K562 (cell line): ENCODE data around the gene TERT. TPM values are rescaled to one million over a fixed set of nuclear protein-coding genes. Genes with fewer than 3 reads are reported as not detected.
A peak's percentile ranks its signal among the peaks of the same experiment; 100 is the strongest.

Experiments used
- ATAC-seq: fragments of 200-7000 bp; cut with Tn5 transposase; 3 replicates; pipeline ENCODE4 v1.9.1; 2020; ENCODE audit warnings: moderate library complexity
- BruUV-seq: library from RNA; stranded (reverse); fragments of 400-500 nt; replicated peaks from 2 replicates; lab custom pipeline; 2021; lab: Mats Ljungman, UMichigan
- CTCF ChIA-PET: fragments of 300-600 bp; formaldehyde crosslinking; extraction: SDS; loops from one replicate; lab custom pipeline; 2021; ENCODE audit warnings: low intra/inter-chr PET ratio; lab: Yijun Ruan, JAX
- POLR2A ChIA-PET: fragments of 300-600, 350-650 bp; sonication (Branson Sonifier 250); formaldehyde crosslinking; extraction: SDS; loops from one replicate; lab custom pipeline; 2021; ENCODE audit warnings: antibody characterized with exemption, inconsistent platforms; lab: Yijun Ruan, JAX
- DNase-seq, 4 experiments: peaks; one replicate each; pipeline versions ENCODE4 v3.0.0 to v3.0.0-alpha.2; 2011 to 2018; ENCODE audit warnings: low spot score in 3 of 4, mixed read lengths in 3 of 4; ENCODE audit errors: extremely low read depth in 1 of 4
- FAIRE-seq: peaks from 2 replicates; lab custom pipeline; 2011; peaks lifted over from hg19 to GRCh38; lab: Jason Lieb, UNC
- H2AFZ ChIP-seq: 2 replicates; pipeline ENCODE4 v1.6.0; 2011; ENCODE audit warnings: low read depth, low read length, control low read depth, inconsistent platforms
- H3K27ac ChIP-seq: fragments of 200-600 bp; 3 replicates; pipeline ENCODE4 v1.8.0; 2011; ENCODE audit warnings: low read depth, mild to moderate bottlenecking, control low read depth, inconsistent platforms, low read length, moderate library complexity, mixed read lengths; ENCODE audit errors: extremely low read depth
- H3K27me3 ChIP-seq, 2 experiments: fragments of 300-600 bp in 1 of 2; 2 replicates in 1 of 2; 3 replicates in 1 of 2; pipeline versions ENCODE4 v1.6.0 to v1.8.0; 2011; ENCODE audit warnings: inconsistent platforms in 2 of 2, low read length in 2 of 2, mild to moderate bottlenecking in 1 of 2, mixed read lengths in 1 of 2, moderate library complexity in 1 of 2; ENCODE audit not compliant: control insufficient read depth in 2 of 2, insufficient read depth in 2 of 2
- H3K36me3 ChIP-seq: fragments of 300-600 bp; 3 replicates; pipeline ENCODE4 v1.8.0; 2011; ENCODE audit warnings: mild to moderate bottlenecking, low read length, inconsistent platforms; ENCODE audit not compliant: control insufficient read depth, insufficient read depth
- H3K4me1 ChIP-seq, 2 experiments: fragments of 200-600 bp in 1 of 2; replicated peaks in 1 of 2; 2 replicates in 1 of 2; 3 replicates in 1 of 2; pipeline versions ENCODE4 v1.5.1 to v1.8.0; 2011; ENCODE audit warnings: inconsistent platforms in 2 of 2, low read length in 2 of 2, mild to moderate bottlenecking in 1 of 2, mixed read lengths in 1 of 2, moderate library complexity in 1 of 2; ENCODE audit not compliant: control insufficient read depth in 2 of 2, insufficient read depth in 2 of 2
- H3K4me2 ChIP-seq: 2 replicates; pipeline ENCODE4 v1.6.1; 2011; ENCODE audit warnings: low read length, control low read depth, inconsistent platforms, mixed read lengths; ENCODE audit not compliant: insufficient read depth
- H3K4me3 ChIP-seq: fragments of 200-600 bp; sonication (generic), shearing (Covaris generic); 2 replicates; pipeline ENCODE4 v1.5.1; 2016; ENCODE audit warnings: control low read depth, inconsistent platforms
- H3K79me2 ChIP-seq: fragments of 200-600 bp; 3 replicates; pipeline ENCODE4 v1.8.0; 2011; ENCODE audit warnings: low read length, inconsistent platforms; ENCODE audit not compliant: control insufficient read depth, insufficient read depth
- H3K9ac ChIP-seq, 2 experiments: 2 replicates each; pipeline versions ENCODE4 v1.6.0 to v1.6.1; 2011; ENCODE audit warnings: low read depth in 2 of 2, low read length in 2 of 2, control low read depth in 1 of 2, inconsistent platforms in 1 of 2, mild to moderate bottlenecking in 1 of 2, mixed read lengths in 1 of 2; ENCODE audit not compliant: insufficient read depth in 1 of 2
- H3K9me1 ChIP-seq: one replicate; pipeline ENCODE4 v1.6.0; 2011; ENCODE audit warnings: inconsistent platforms, mild to moderate bottlenecking, low read length, moderate library complexity; ENCODE audit not compliant: control insufficient read depth, insufficient read depth
- H3K9me3 ChIP-seq: replicated peaks from 2 replicates; pipeline ENCODE4 v1.5.1; 2011; ENCODE audit warnings: low read depth, low read length, inconsistent platforms; ENCODE audit not compliant: control insufficient read depth, insufficient read depth
- H4K20me1 ChIP-seq: replicated peaks from 2 replicates; pipeline ENCODE4 v1.6.1; 2011; ENCODE audit warnings: low read length, inconsistent platforms, mixed read lengths; ENCODE audit not compliant: control insufficient read depth, insufficient read depth
- HMBOX1 ChIP-seq: sonication (generic); IDR thresholded peaks from 2 replicates; pipeline ENCODE4 v1.6.1; 2016
- KDM4B ChIP-seq, 2 experiments: fragments of 450-650 bp in 1 of 2; sonication (generic) in 1 of 2; IDR thresholded peaks; 2 replicates each; pipeline ENCODE4 v1.6.1; 2016 to 2017; ENCODE audit warnings: borderline replicate concordance in 2 of 2, antibody characterized with exemption in 1 of 2, low read depth in 1 of 2, mild to moderate bottlenecking in 1 of 2
- RBFOX2 ChIP-seq: fragments of 200-400 bp; formaldehyde crosslinking; IDR thresholded peaks from 2 replicates; pipeline ENCODE4 v1.6.1; 2017; ENCODE audit warnings: low read depth, mild to moderate bottlenecking, low read length, moderate library complexity
- ZNF318 ChIP-seq, 2 experiments: fragments of 450-650 bp; IDR thresholded peaks; 2 replicates each; pipeline ENCODE4 v1.6.1; 2016; ENCODE audit warnings: mild to moderate bottlenecking in 2 of 2, borderline replicate concordance in 1 of 2, low read depth in 1 of 2, moderate library complexity in 1 of 2
- WGBS: fragments of 100-300 bp; shearing (Covaris generic); methylation state at CpG from one replicate; pipeline ENCODE4 v1.1.6; 2016; ENCODE audit warnings: low coverage, mixed read lengths; ENCODE audit not compliant: insufficient coverage; ENCODE audit errors: missing lambda C conversion rate; 5-methylcytosine and 5-hydroxymethylcytosine counted together
- in situ Hi-C: fragments of 300-500 bp; cut with MboI; formaldehyde crosslinking; loops from 4 replicates; pipeline ENCODE4 v1.15.0; 2018; ENCODE audit warnings: inconsistent platforms, mixed read lengths
- intact Hi-C: fragments of 100-400 bp; cut with micrococcal nuclease; formaldehyde crosslinking; loops from 2 replicates; pipeline ENCODE4 v1.14.2; 2022
- polyA plus RNA-seq, 8 experiments: library from polyadenylated mRNA; depleted of rRNA in 4 of 8; stranded (reverse) in 5 of 8; unstranded in 3 of 8; fragments of >200 nt; fragmentation: Nextera tagmentation in 2 of 8; fragmentation: Illumina TruSeq in 1 of 8; extraction: Ambion mirVana in 2 of 8; extraction: Trizol in 1 of 8; gene quantifications; 2 replicates each; pipeline versions ENCODE4 v1.2.1 to v1.2.3, GENCODE V29; 2011 to 2014; ENCODE audit warnings: inconsistent platforms in 1 of 8, missing spikeins in 1 of 8
- total RNA-seq, 7 experiments: library from RNA; depleted of rRNA in 6 of 7; stranded (reverse); fragments of >200 nt in 6 of 7; fragmentation: Illumina TruSeq in 2 of 7; extraction: Trizol in 2 of 7; gene quantifications; 2 replicates each; pipeline versions ENCODE4 v1.2.1 to v1.2.3, GENCODE V29; 2011 to 2021; ENCODE audit warnings: low replicate concordance in 1 of 7

The TERT gene
- total and polyA plus RNA-seq, 9 of the 15 experiments (the other 6 are each of a cell fraction or from before 2014, with no cell fraction given): 0.08 to 4.5 (median 0.98) TPM; not detected in 1

DNA sequence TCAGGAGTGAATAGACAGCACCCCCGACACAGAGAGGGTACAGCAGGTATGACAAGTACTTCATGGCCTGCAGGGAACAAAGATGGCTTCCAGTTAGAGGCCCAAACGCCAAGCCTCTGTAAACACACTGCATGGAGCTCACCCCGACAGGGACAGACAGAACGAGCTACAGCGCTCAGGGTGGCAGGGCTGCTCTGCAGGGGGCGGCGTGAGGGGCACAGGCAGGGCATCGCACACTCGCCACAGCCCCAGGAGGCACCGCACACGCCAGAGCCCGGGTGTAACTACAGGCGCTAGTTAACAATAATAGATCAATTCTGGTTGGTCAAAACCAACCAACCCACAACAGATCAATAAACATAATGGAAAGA, 28.9 kb upstream of the TERT start:
- intact Hi-C loops (no loop called here), in situ Hi-C loops (no loop called here)
- Histone ChIP-seq H3K9ac (no peak overlapping the region), H3K27ac (no peak overlapping the region), H3K79me2 (0 out of 3 replicates have a peak, but pooled peaks cover 2% of the 10 kb centered on the region), H3K4me2 (no peak overlapping the region), H4K20me1 (peaks cover 10% of the 10 kb centered on the region), H3K36me3 (peaks cover 81% of the 10 kb centered on the region), H3K27me3 (no peaks in the 10 kb centered on the region), H2AFZ (no peak overlapping the region), H3K9me3 (no peaks in the 10 kb centered on the region), H3K9me1 (no peaks in the 10 kb centered on the region), H3K4me1 (peaks cover 0 to 26% of the 10 kb centered on the region in 2 experiments; a peak in 1 of 5 replicates), H3K4me3 (no peak overlapping the region)
- BruUV-seq: no TSS peak
- TF ChIP-seq RBFOX2 (0 out of 2 replicates have a peak, but pooled peaks have one; percentile 5), HMBOX1 (no peak), ZNF318 (IDR thresholded peaks at IDR 0.05; ENCODE audit: borderline replicate concordance in 1 of 2, low read depth in 1 of 2) (no peak), KDM4B (IDR thresholded peaks at IDR 0.05; ENCODE audit: borderline replicate concordance in 2 of 2, low read depth in 1 of 2) (no peak)
- ChIA-PET CTCF (no interaction called here), POLR2A (interaction anchor here (0.7 kb wide), 1 partner anchor 9 kb away, joined by 3 read pairs; no protein-coding TSS in a partner anchor)
- ATAC-seq (no peak), FAIRE-seq (no peak), DNase-seq (no peak)
- WGBS: 95% methylated on average over 13 of the region's 13 CpGs
